ENCODE data around the gene NME2.
"Not testable (repeated sequence)": the region's sequence is repeated elsewhere in the genome, so short reads cannot be mapped to it uniquely, and the experiment has no call there.

NME2 gene

DNA sequence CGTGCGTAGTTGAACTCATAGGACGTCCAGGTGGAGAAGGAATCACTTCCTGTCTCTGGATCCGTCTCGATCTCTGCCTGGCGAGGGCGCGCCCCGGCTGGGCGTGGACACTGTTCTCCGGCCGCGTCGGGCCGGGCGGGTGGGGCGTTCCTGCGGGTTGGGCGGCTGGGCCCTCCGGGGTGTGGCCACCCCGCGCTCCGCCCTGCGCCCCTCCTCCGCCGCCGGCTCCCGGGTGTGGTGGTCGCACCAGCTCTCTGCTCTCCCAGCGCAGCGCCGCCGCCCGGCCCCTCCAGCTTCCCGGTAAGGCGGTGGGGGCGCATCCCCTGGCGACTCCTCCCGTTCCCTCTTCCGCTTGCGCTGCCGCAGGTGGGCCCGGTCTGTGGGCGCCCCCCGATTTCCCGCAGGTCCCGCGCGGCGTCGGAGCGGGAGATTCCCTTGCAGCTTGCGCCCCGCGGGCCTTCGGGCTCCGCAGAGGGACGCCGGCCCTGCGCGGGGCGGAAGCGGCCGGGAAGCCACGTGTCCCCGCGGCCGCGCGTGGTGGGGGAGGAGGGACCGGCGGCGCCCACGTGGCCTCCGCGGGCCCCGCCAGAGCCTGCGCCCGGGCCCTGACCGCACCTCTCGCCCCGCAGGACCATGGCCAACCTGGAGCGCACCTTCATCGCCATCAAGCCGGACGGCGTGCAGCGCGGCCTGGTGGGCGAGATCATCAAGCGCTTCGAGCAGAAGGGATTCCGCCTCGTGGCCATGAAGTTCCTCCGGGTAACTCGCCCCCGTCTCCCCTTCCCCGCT is at the start of gene NME2:
NME2 (plus strand) TSS at position 214 of the 789 bp plus-strand sequence; CDS start at position 634, 420 bp downstream.
- peak; percentile 91 for DNase-seq (ENCODE audit: low spot score)

DNA sequence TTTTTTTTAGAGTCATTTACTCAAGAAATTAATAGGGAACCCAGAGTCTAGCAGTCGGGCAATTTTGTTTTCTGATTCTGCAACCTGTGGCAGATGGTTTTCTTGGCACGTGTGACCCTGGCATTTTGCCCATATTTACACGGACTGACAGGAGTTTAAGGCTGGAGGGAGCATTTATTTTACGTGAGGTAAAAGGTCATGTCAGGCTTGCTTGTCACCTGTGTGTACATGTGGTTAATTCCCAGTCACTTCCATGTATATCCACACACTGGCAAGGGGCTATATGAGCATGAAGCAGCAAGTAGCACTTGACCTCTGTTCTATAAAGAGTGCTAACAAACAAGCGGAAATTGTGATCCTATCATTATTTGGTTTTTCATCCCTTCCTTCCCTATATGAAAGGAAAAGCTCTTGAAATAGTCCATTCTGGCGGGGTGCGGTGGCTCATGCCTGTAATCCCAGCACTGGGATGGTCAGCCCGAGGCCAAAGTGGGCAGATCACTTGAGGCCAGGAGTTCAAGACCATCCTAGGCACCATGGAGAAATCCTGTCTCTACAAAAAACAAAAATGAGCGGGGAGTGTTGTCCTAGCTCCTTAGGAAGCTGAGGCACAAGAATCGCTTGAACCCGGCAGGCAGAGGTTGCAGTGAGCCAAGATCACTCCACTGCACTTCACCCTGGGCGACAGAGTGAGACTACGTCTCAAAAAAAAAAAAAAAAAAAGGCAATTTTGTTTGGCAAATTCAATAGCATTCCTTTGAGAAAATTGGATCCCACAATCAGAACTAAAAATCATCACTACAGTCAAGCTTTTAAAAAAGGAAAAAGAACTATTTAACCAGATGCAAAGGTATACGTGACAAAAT is 47.6 kb upstream of the NME2 start:
- DNase-seq (ENCODE audit: low spot score): no peak

DNA sequence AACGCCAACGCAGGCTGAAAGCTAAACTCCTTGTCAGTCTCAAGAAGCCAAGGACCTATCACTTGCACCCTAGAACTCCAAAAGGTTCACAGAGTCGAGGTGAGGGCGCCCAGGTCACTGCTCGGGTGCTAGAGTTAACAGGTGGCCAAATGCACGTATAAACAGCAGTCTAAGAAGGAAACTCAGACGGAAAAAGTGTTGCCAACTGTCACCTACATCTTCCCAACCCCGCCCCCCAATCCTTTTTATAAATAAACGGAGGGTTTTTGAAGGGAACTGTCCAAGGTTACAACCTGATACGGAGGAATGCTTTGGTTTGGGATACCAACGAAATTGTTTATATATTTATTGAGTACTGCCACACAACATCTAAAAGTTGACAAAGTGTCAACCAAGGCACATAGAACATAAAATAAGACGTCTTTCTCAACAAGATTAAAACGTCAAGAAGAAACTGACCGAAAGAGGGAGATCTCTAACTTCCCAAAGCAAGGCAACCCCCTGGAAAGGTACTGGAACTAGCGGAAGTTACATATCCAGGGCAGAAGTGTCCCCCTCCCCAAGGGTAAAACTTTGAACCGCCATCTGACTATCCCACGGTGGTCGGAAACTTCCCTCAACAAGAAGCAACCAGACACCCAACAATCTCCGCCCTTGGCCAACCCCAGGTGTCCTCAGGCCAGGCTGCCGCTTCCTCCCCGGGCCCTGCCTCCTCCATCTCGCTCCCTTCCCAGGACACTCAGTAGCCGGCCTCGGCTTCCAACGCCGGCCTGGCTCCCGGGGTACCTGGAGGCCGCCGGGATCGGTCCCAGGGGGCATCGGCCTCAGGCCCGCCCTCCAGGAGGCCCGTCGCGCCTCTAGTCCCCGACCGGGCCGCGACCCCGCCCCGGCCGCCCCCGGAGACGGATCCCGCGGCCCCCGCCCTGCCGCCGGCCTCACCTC is 46.5 kb upstream of the NME2 start:
- peak; percentile 38 for DNase-seq (ENCODE audit: low spot score)

DNA sequence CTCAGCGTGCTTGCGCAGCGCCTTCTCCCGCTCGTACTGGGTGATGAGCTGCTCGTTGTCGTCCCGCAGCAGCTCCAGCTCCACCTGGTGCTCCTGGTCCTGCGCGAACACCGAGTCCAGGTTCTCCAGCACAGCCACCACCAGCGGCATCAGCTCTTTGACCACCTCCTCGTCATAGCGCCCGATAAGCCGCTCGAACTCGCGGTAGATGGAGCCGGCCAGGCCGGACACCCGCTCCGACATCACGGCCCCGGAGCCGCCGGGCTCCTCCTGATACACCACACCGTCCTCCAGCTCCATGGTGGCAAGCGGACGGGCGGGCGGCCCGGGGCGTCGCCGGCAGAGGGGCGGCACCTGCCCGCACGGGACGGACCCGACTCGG is 45.9 kb upstream of the NME2 start:
- DNase-seq (ENCODE audit: low spot score): peak; percentile 11

DNA sequence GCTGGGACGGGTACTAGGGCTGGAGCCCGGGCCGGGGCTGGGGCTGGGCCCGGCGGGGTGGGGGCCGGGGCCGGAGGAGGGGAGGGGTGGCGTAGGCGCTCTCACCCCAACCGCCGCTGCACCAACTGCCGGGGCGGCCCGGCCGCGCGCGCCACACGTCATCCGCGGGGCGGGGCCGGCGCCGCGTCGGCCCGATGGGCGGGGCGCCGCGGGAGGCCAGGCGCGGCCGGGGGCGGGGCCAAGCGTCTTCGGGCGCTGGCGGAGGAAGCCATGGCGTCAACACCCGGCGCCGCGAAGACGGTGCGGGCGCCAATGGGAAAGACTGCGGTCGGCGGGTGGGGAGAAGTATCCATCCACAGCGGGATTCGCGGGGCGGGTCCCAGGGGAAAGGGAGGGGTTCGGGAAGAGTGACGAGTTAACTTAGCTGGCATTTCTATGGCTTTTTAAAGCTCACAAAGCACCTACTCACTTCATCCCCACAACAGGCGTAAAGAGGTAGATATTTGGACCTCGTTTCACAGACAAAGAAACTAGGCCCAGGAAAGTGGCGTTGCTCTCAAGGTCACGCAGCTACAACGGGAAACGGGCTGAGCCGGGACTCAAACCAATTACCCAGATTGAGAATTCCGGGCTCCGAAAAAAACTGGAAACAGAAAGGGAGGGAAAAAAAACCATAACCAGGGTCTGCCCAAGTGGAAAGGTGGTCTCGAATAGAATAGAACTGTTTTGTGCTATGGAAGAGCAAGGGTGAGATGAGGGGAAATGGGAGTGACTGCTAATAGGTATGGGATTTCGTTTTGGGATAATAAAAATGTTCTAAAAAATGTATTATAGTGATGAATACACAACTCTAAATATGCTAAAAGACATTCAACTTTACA is 45.2 kb upstream of the NME2 start, which contains the start of gene SPAG9:
SPAG9 (minus strand) TSS at position 130 of the 881 bp plus-strand sequence. CDS start 212 bp downstream, outside the sequence.
- DNase-seq (ENCODE audit: low spot score): peak; percentile 98

DNA sequence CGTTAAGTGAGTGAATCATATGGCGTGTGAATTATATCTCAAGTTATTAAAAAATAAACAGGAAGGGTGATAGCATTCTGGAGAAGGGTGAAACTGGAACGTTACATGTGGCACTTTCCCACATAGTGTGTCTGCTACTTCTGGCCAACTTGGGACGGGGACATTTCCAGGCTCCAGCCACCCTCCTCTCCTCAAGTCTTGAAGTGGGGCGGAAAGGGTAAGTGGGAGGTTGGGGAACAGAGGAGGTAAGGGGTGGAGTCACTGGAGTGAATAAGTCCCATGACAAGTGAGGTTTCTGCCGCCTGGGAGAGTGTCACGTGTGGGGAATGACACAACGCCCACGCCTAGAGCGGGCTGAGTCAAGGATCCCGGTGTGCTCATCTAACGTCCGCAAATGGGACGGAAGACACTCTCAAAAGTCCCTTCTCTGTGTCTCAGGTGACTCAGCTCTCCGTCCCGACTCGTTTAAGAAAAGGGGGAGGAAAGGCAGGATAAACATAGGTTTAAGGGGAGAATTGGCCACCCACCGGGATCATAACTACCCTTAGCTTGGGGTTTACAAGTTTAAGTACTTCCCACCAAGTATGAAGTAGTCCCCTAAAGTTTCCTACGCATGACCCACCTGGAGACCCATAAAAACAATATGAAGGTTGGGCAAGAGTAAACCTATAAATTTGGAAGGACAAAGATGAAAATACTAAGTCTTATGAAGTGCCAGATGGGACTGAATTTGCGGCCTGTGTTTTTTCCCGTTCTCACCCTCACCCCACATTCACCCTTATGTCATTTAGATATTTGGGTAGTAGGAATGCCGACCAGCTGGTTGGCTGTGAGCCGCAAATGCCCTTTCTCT is 44.4 kb upstream of the NME2 start:
- peak; percentile 95 for DNase-seq (ENCODE audit: low spot score)

DNA sequence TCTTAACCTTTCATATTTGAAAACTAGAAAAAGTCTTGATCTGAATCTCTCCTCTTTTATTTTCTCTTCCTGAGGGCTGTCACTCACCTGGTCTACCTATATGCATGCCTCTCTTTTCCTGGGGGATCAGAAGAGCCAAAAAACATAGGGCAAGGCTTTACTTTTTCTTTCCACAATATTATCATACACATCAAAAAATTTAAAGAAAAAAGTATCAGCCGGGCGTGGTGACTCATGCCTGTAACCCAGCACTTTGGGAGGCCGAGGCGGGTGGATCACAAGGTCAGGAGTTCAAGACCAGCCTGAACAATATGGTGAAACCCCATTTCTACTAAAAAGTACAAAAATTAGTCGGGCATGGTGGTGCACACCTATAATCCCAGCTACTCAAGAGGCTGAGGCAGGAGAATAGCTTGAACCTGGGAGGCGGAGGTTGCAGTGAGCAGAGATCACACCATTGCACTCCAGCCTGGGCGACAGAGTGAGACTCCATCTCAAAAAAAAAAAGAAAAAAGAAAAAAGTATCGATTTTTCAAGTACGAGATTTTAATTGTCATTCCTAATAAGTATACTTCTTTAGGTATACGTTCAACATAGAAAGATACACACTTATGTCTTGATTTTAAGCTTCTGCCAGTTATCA is 43.6 kb upstream of the NME2 start:
- not testable (repeated sequence) for DNase-seq (ENCODE audit: low spot score)

DNA sequence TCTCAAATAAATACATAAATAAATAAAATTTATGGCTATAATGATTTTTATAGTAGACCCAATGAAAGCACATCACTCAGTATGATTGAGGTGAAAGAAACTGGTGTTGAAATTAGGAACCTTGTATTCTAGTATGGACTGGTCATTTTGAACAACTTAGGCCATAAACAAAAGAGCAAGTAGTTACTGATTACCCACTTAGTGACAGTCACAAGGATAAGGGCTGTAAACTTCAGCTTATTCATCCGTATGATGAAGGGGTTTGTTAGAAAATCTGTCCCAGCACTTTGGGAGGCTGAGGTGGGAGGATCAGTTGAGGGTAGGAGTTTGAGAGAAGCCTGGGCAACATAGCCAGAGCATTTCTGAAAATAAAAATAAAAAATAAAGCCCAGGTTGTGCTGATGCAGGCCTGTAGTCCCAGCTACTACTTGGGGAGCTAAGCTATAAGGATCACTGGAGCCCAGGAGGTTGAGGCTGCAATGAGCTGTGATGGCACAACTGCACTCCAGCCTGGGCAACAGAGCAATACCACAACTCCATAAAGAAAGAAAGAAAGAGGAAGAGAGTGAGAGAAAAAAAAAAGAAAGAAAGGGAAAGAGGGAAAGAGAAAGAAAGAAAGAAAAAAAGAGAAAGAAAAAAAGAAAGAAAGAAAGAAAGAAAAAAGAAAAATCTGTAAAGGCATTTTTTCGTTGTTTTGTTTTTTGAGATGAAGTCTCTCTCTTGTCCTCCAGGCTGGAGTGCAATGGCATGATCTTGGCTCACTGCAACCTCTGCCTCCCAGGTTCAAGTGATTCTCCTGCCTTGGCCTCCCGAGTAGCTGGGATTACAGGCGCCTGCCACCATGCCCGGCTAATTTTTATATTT is 41.3 kb upstream of the NME2 start:
- no peak for DNase-seq (ENCODE audit: low spot score)

DNA sequence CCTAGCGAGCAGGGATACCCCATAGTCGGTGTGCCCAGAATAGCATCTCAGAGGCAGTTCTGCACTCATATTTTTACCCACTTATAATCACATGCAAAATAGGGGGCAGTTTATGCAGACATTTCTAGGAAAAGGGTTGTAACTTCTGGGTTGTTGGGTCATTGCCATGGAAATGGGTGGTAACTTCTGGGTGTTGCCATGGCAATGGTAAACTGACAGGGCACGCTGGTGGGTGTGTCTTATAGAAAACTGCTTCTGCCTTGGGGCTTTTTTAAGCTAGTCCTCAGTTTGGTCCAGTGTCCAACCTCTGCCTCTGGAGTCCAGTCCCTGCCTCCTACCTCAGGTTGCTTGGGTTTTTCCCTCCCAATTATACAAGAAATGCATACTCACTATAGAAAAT is 38.1 kb upstream of the NME2 start:
- no peak for DNase-seq (ENCODE audit: low spot score)

DNA sequence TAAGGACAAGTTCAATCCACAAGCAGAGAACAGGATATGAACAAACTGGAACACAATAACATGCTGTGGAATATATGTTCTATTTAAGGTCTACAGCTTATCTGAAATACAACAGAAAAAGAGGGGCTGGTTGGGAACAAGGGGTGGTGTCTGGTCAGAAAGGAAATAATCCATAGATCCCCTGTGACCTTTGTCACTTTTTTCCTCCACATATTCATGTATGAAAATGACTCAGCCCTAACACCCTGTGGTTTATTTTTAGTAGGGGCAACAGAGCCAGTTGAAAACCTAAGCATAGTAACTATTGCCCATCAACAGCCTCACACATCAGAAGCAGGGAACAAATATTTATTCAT is 33.3 kb upstream of the NME2 start:
- DNase-seq (ENCODE audit: low spot score): peak; percentile 42

DNA sequence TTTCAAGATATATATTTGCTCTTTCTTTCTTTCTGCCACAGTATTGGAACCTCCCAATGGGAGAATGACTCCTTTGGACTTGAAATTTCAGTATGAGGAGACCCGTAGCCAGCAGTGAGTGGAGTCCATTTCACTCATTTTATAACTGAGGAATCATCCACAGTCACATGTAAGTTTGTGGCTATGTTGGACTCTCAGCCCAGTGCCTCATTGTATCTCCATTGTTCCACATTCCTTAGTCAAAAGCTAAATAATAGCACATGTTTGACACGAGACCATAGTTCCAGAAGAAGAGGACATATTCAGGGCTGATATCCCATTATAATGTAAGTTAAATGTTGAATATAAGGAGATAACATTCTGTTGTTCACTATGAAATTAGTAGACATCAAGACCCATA is 32.8 kb upstream of the NME2 start:
- DNase-seq (ENCODE audit: low spot score): no peak

DNA sequence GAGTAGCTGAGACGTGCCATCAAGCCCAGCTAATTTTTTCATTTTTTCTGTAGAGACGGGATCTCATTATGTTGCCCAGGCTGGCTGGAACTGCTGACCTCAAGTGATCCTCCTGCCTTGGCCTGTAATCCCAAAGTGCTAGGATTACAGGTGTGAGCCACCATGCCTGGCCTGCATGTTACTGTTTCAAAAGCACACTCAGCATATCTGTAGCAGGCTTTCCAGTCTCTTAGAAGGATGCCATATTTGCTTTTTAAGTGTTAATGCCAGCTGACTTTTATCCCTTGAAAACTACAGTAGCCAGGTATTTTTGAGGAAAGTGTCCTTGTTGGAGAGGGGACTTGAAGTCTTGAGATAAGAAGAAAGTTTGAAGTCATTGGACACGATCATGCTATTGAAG is 30.3 kb upstream of the NME2 start:
- DNase-seq (ENCODE audit: low spot score): no peak

DNA sequence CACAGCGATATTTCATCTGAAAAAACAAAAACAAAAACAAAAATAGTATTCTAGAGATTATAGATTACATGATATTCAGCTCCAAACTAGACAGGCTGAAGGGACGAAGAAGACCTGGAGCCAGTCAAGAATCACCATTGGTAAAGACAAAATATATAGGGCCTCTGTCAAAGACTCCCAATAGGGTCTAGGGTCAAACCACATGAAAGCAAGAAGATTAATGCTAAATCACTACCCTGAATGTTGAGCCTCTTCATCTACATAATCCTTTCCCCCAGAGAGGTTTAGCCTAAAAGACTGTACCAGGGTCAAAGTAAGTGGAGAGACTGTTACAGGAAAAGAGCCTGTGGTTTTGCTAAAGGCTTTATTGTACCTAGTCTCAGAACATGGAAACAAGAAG is 23.6 kb upstream of the NME2 start:
- no peak for DNase-seq (ENCODE audit: low spot score)

DNA sequence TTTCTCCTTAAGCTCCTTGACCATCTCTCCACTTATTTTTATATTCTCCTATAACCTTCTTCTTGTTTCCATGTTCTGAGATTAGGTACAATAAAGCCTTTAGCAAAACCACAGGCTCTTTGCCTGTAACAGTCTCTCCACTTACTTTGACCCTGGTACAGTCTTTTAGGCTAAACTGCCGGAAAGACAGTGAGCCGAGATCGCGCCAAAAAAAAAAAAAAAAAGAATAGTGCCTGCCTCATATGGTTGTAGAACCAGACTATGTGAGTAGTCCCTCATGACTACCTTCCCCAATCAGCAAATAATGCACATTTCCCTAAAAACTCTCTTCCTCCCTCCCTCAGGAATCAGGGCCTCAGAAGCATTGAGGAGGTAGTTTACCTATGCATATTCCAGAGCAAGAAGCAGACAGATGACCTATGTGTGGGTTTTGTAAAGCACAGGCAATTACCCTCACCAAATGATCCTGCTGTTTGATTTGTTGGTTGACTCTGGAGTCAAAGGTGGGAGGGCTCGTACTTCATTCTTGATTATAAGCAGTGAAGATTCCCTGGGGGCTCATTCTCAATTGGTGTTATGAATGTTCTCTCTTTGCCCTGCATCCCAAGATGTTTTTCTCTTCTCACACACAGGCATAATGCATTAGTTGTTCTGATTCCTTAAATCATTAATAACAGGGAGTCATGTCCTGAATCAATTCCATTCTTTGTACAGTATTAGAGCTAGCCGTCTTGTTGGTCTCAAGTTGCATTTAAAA is 21.8 kb upstream of the NME2 start:
- DNase-seq (ENCODE audit: low spot score): no peak

DNA sequence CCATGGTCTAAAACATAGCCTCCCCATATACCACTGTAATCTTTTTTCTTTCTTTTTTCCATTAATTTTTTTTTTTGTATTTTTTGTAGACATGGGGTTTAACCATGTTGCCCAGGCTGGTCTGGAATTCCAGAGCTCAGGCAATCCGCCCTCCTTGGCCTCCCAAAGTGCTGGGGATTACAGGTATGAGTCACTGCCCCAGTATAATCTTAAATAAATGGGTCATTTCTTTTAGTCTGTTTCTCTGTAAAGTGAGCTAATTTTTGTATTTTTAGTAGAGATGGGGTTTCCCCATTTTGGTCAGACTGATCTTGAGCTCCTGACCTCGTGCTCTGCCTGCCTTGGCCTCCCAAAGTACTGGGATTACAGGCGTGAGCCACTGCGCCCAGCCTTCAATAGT is 18.6 kb upstream of the NME2 start:
- DNase-seq (ENCODE audit: low spot score): no peak

DNA sequence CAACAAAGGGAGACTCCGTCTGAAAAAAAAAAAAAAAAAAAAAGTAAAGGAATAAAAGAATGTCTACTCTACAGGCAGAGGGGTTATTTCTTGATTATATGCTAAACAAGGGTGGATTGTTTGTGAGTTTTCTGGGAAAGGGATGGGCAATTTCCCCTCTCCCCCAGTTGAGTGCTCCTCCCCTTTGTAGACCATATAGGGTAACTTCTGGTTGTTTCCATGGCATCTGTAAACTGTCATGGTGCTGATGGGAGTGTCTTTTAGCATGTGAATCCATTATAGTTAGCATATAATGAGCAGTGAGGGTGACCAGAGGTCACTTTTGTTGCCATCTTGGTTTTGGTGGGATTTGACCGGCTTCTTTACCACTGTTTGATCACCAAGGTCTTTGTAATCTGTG is 17.0 kb upstream of the NME2 start:
- no peak for DNase-seq (ENCODE audit: low spot score)

DNA sequence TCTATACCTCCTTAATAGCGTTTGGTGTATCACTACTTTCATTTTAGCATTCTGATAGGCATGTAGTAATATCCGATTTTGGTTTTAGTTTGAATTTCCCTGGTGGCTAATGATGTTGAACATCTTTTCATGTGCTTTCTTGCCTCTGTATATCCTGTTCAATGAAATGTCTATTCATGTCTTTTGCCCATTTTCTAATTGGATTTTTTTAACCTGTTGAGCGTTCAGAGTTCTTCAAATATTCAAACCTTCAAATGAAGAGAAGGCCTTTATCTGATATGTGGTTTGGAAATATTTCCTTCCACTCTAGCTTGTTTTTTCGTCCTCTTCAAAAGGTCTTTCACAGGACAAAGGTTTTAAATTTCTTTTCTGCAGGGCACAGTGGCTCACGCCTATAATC is 15.3 kb upstream of the NME2 start:
- no peak for DNase-seq (ENCODE audit: low spot score)

DNA sequence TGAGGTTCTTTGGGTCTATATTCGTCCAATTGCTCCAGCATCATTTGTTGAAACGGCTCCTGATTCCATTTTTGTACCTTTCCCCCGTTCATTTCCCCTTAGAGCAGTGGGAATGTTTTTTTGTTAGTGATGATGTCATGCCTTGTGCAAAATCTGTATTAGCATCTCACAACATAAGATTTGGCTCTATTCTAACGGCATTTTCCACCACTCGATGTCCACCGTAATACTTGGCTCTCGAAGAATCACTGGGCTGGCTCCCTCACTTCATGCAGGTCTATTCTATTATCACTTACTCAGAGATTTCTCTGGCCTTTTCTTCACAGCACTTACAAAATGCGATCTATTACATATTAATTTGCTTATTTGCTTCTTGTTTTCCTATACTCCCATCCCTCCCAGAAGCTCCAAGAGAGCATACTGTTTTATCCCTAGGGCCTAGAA is 13.4 kb upstream of the NME2 start:
- DNase-seq (ENCODE audit: low spot score): peak; percentile 40
